GM12891 (cell line): Measurements from ENCODE around the gene ZSWIM9.

ENCODE experiments used
- PAX5 ChIP-seq: IDR thresholded peaks from 2 replicates; pipeline ENCODE4 v1.6.1; 2011; ENCODE audit warnings: low read length, moderate library complexity, mild to moderate bottlenecking; ENCODE audit not compliant: insufficient read depth, severe bottlenecking
- POLR2A ChIP-seq: IDR thresholded peaks from 2 replicates; pipeline ENCODE4 v1.6.1; 2011; ENCODE audit warnings: low read depth, low read length, control low read depth
- POLR2AphosphoS5 ChIP-seq: IDR thresholded peaks from 2 replicates; pipeline ENCODE4 v1.6.1; 2011; ENCODE audit warnings: low read depth, low read length, control low read depth
- POU2F2 ChIP-seq: IDR thresholded peaks from 2 replicates; pipeline ENCODE4 v1.6.1; 2011; ENCODE audit warnings: low read depth, mild to moderate bottlenecking, control low read depth, low read length, moderate library complexity
- SPI1 ChIP-seq: IDR thresholded peaks from 2 replicates; pipeline ENCODE4 v1.6.1; 2011; ENCODE audit warnings: low read depth, low read length, control low read depth
- TAF1 ChIP-seq: IDR thresholded peaks from 2 replicates; pipeline ENCODE4 v1.6.1; 2011; ENCODE audit warnings: low read depth, low read length, control low read depth

DNA sequence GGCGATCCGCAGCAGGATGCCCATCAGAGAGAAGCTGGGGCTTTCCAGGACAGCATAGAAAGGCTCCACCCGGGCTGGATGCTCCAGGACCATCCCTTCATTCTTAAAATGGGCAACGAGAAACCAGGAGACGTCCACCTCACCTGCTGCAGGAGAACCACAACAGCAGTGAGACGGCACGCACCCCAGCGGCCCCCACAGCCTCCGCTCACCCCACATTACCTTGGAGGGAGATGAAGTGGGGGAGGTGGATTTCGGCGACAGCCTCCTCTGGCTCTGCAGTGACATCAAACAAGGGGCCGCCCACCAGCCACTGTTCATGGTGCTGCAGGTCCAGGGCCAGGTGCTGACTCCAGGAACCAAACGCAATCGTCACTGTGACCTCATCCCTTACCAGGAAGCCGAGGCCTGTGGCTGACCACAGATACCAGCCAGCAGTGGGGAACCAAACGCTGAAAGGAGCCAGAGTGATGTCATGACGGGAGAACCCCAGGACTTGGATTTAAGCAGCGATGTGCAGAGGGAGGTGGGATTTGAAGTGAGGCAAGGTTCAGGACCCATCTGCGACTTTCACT, 60.2 kb downstream of the ZSWIM9 start:
- no peak for TF ChIP-seq POLR2AphosphoS5
- TF ChIP-seq POLR2A = no peak
- TF ChIP-seq PAX5 = no peak
- no peak for TF ChIP-seq TAF1
- TF ChIP-seq POU2F2 = no peak
- TF ChIP-seq SPI1 = no peak
